HG02642 (cell line): Measurements from ENCODE around the gene TATDN3.
"Not testable (repeated sequence)": the region's sequence is repeated elsewhere in the genome, so short reads cannot be mapped to it uniquely, and the experiment has no call there.

Experiments
- ATAC-seq: cut with Tn5 transposase; IDR thresholded peaks from one replicate; pipeline ENCODE4 v1.9.1; 2021; ENCODE audit warnings: mild to moderate bottlenecking; ENCODE audit not compliant: unreplicated experiment, poor library complexity

The TATDN3 gene, protein sequence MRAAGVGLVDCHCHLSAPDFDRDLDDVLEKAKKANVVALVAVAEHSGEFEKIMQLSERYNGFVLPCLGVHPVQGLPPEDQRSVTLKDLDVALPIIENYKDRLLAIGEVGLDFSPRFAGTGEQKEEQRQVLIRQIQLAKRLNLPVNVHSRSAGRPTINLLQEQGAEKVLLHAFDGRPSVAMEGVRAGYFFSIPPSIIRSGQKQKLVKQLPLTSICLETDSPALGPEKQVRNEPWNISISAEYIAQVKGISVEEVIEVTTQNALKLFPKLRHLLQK

DNA sequence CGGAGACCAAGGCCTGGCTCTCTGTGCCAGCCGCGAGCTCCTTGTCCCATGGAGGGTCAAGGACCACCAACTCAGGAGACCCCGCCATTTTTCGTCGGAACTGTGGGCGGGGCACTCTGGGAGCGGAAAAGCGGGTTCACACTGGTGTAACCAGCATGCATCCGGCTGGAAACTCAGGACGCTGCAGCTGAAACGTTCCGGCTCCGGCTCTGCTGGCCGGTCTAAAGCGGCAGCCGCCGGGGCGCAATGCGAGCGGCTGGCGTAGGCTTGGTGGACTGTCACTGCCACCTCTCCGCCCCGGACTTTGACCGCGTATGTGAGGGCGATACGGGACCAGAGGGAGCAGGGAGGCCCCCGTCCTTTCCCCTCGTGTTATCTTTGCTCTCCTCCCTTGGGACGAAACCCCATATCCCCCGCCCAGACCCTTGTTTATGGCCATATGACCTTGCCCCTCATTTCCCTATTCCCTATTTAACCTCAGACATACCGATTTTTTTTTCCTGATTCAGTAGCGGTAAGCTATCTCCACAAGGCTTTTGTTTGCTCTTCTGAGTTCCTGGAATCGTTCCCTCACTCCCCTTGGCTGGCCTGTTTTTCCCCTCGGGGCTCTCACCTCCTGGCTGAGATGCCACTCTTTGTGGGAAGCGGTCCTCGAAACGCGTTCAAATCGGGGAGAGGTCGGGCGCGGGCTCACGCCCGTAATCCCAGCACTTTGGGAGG lies at the start of gene TATDN3, which contains the start of gene NSL1:
TSS of gene TATDN3 (plus strand) at position 219 of the 720 bp plus-strand sequence. CDS start at position 247, 28 bp downstream.
TSS of gene NSL1 (minus strand) at position 102 of the 720 bp plus-strand sequence. CDS start at position 88, 14 bp downstream.
- ATAC-seq: peak; percentile 80

DNA sequence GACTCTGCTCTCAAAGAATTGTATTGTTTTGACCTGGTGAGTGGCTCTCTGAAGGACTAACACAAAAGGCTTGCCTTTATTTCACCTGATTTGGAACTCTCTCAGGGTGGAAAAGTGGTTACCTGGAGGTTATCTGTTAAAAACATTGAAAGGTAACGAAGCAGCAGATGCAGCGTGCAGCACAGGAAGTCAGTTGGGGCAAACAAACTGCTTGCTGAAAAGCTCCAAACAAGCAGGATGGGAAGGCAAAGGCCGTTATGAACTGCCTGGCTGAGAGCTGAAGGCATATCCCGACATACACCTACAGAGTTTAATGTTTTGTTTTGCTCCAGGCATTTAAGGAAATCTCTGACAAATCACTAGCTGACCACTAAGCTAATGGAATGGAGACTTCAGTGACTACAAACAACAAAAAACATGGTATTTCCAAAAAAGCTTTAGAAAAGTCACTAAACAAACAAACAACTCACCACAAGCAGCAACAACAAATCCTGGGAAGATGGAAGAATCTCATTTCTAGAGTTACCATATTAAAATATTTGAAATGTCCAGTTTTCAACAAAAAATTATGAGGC lies 47.7 kb upstream of the TATDN3 start:
- ATAC-seq: no peak

DNA sequence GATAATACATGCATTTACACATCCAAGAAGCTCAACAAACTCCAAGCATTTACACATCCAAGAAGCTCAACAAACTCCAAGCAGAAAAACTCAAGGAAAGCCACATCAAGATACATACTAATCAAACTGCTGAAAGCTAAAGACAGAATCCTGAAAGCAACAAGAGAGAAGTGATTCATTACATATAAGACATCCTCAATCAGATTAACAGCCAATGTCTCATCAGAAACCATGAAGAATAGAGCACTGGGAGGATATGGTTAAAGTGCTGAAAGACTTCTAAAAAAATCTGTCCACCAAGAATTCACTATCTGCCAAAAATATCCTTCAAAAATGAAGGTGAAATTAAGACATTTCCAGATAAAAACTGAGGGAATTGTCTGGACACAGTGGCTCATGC lies 46.4 kb upstream of the TATDN3 start:
- ATAC-seq: no peak

DNA sequence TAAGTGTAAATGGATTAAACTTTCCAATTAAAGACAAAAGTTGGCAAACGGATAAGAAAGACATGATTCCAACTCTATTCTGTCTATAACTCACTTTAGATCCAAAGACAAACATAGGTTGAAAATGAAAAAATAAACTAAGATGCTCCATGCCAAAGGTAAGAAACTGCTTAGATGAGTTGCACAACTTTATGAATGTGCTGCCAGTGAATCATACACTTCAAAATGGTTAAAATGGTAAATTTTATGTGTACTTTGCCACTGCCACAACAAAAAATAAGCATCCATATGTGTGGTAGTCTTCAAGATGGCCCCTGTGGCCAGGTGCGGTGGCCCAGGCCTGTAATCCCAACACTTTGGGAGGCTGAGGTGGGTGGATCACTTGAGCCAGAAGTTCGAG lies 45.1 kb upstream of the TATDN3 start:
- ATAC-seq: no peak

DNA sequence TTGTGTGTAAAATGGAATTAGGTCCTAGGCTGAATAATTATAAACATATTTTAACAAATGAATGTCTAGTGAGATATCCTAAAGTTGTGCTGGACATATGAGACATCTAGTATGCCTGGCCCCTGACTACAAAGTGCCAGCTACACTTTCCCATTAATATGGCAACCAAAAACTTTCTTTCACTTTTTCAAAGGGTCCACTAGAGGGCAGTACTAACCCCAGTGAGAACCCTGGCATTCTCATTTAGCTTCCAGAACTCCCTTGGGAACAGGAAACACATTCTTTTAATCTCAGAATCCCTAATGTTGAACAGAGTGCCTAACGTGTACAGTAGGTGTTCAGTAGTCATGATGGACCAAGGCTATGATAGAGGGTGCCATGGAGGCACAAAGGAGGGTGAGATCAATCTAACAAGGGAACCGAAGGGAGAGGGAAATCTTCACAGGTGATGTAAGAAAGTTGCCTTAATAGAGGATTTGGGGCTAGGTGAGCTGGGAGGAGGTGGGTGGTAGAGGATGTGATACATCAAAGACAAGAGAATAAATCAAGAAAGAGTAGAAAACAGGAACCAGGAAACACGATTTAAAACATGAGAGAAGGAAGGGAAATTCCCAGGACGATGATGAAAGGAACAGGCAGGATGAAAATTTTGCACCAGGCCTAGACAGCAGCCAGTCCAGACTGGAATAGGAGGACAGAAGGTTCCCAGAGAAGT lies 41.7 kb upstream of the TATDN3 start:
- ATAC-seq: no peak

DNA sequence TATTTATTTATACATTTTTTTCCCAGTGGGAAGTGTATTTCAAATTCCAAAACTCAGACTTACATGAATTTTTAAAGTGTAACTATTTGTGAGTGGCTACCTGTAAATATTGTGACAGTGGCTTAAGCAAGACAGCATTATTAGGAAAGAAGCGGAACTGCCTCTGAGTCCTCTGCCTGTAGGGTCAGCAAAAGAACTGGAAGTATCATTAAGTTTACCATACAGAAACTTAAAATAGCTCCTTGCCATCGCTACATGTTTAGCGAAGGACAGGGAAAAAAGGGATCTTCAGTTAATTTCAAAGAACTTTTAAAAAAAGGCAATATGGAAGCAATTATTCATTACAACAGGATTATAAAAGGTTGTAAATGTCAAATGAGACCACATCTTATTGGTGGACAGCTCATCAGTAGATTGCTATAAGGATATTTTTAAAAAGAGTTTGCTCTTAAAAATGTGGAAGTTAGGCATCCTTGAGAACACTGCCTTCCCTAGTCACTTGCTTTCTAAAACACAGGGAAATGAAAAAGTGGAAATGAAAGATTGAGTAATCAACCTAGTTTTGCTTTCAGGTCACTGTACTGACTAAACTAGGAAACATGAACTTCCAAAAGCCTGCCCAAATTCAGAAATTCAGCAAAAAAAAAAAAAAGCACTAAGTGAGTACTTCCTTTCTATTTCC lies 39.3 kb upstream of the TATDN3 start:
- ATAC-seq: peak; percentile 49

DNA sequence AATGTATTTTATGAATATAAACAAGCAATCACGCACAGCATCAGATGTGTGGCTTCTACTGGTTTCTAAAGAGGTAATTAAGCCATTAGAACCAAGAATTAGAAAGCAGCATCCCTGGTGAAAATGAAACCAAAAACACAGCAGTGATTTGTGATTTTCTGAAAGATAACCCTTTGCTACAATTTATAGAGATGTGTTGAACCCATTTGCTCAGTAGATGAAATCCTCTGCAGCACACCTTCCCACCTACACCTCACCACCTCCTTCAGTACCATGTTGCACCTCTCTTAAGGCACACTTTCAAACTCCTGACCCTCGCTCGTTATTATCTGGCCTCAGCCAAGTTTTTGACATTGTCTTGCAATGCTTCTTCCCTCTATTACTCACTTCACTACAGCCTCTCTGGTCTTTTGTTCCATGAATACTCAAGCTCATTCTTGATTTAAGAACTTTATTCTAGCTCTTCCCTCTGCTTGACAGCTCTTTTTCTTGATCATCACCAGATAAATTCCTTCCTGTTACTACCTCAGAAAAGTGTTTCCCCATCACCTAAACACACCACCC lies 38.7 kb upstream of the TATDN3 start:
- ATAC-seq: peak; percentile 47

DNA sequence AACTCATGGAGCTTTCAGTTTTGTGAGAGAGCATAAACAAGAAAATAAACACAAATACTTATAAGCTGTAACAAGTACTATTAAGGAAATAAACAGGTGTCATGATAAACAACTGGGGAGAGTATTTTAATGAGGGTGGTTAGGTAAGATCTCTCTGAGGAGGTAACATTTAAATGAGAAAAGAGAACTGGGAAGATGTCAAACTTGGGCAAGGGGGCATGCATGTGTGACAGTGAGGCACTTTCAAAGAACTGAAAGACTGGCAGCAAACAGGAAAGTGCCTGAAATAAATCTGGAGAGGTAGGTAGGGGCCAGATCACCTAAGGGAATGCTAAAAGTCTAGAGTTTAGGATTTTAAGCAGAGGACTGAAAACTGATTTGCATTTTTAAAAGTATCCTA lies 37.9 kb upstream of the TATDN3 start:
- ATAC-seq: no peak

DNA sequence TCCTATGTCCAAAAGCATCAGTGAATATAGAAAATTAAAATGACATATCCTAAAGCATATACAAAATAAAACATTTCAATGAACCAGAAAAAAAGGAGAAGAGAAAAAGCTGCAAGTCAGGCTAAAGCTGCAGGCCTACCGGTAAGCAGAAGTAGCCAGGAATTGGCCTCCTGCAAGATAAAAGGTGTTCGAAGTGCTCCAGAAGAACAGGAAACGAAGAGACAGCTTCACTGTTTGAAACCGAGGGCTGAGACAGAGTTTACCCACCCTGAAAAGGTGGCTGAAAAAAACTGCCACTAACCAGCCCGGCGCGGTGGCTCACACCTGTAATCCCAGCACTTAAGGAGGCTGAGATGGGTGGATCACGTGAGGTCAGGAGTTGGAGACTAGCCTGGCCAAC lies 37.5 kb upstream of the TATDN3 start:
- no peak for ATAC-seq

DNA sequence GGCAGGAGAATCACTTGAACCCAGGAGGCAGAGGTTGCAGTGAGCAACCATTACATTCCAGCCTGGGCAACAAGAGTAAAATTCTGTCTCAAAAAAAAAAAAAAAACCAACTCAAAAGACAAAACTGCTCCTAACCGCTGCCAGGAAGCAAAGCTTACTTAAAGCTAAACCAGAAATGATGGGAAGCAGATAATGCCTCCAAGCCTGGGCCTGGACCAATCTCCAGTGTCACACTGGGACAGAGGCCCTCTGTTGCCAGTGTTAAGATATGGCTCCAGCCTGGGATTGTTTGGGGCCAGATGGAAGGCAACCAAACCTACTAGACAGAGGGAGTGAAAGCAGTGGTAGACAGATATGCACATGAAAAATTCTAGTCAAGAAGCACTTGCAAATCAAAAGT lies 37.0 kb upstream of the TATDN3 start:
- no peak for ATAC-seq

DNA sequence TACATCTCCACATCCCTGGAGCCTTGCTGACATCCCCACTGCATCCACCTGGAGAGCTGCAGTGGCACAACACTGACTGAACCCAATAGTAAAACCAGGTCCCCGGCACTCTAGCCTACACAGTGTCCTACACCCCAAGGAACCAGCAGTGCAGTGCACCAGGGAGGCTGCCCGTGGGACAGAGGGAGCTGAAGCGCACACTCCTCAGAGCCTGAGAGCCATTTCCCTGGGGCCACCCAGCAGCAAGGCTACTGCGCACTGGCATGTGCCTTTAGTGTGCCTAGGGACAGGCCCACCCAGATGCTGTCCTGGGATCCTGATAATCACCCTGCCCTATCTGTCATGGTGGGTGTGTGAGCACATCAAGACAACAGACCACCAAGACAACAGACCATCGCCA lies 32.0 kb upstream of the TATDN3 start:
- peak; percentile 5 for ATAC-seq

DNA sequence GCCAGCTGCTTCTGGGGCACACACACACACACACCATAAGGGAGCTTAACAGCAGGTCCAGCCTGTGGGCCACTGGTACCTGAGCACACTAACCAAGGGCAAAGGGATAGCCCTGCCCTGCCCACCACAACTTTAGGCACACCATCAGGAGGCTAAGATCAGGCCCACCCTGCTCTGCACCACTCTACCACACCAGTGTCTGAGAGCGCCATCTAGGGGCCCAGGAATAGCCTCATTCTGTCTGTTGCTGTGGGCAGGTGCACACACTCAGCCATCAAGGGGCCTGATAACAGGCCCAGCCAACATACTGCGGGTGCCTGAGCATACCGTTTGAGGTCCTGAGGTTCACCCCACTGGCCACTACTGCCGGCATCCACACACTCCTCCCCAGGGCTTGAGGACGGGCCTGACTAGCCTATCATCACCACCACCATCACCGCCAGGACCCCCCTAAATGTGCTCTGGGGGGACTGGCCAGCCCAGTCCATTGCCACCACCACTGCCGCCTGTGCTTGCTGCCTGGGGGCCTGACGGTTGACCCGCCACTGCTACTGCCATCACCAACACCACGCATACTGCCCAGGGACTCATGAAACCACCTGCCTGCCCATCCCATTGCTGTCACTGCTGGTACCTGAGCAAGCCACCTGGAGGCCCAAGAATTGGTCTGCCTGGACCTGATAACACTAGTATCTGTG lies 31.4 kb upstream of the TATDN3 start:
- peak; percentile 57 for ATAC-seq

DNA sequence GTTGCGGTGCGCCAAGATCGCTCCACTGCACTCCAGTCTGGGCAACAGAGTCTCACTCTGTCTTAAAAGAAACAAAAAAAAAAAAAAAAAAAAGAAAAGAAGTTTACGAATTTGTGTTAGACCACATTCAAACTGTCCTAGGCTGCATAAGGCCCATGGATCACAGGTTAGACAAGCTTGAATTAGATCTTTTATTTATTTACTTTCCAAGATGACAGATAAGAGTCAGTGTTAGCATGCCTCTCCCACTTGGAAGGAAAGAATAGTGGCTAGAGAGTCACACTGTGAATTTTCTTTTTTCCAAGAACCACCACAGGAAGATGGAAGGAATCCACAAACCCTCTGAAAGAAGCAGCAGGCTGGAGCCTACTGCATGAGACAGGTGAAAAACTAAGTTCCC lies 29.5 kb upstream of the TATDN3 start:
- ATAC-seq: no peak

DNA sequence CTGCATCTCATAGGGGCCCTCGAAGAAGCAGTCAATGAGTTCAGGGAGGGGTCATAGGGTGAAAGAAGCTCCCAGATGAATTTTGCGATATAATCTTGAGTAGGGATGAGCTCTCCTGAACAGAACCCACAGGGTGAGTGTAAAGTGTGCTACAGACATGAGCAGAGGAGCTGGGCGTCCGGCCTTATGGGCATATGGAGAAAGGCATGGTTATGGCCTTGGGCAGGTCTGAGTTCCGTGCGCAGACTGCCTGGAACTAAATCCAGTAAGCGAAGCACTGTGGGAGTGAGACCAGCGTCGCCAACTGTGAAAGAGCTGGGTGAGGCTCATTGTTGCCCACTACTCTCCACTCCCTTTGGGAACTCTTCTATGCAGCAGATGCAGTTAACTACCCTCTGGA lies 28.9 kb upstream of the TATDN3 start:
- ATAC-seq: no peak

DNA sequence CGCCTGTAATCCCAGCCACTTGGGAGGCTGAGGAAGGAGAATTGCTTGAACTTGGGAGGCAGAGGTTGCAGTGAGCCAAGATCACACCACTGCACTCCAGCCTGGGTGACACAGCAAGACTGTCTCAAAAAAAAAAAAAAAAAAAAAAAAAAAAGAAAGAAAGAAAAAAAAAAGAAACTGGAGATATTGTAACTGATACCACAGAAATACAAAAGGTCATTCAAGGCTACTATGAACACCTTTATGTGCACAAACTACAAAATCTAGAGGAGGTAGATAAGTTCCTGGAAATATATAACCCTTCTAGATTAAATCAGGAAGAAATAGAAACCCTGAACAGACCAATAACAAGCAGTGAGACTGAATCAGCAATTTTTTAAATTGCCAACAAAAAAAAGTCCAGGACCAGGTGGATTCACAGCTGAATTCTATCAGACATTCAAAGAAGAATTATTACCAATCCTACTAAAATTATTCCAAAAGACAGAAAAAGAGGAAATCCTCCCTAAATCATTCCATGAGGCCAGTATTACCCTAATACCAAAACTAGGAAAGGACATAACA lies 26.9 kb upstream of the TATDN3 start:
- ATAC-seq: not testable (repeated sequence)

DNA sequence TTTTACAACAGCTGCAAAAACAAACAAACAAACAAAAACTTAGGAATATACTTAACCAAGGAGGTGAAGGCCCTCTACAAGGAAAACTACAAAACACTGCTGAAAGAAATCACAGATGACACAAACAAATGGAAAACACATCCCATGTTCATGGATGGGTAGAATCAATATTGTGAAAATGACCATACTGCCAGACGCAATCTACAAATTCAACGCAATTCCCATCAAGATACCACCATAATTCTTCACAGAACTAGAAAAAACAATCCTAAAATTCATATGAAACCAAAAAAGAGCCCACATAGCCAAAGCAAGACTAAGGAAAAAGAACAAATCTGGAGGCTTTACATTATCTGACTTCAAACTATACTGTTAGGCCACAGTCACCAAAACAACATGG lies 24.9 kb upstream of the TATDN3 start:
- not testable (repeated sequence) for ATAC-seq

DNA sequence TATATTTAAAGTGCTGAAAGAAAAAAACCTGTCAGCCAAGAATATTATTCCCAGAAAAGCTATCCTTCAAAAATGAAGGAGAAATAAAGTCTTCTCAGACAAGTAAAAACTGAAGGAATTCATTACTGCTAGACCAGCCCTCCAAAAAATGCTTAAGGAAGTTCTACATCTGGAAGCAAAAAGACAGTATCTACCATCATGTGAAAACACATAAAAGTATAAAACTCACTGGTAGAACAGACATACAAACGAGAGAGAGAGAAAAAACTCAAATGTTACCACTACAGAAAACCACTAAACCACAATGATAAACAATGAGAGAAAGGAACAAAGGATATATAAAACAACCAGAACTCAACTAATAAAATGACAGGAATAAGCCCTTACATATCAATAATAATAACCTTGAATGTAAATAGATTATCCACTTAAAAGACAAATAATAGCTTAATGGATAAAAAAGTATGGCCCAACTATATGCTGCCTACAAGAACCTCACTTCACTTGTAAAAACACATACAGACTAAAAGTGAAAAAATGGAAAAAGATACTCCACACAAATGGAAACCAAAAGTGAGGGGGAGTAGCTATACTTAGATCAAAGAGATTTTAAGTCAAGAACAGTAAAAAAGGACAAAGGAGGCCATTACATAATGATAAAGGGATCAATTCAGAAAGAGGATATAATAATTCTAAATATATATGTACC lies 22.1 kb upstream of the TATDN3 start:
- no peak for ATAC-seq

DNA sequence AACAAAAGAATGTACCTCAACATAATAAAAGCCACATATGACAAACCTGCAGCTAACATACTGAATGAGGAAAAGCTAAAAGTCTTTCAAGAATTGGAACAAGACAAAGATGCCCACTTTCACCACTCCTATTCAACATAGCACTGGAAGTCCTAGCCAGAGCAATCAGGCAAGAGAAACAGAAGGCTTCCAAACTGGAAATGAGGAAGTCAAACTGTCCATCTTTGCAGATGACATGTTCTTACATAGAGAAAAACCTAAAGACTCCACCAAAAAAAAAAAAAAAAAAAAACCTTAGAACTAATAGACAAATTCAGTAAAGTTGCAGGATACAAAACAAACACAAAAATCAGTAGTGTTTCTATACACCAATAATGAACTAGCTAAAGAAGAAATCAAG lies 20.4 kb upstream of the TATDN3 start:
- ATAC-seq: no peak
